Loucy (cell line): ENCODE data around the gene BRWD1.

Experiments used
- H2AFZ ChIP-seq: fragments of 200-600 bp; sonication (generic); 2 replicates; pipeline ENCODE4 v1.6.0; 2016; ENCODE audit warnings: antibody characterized with exemption, mild to moderate bottlenecking, low read length, moderate library complexity
- H3F3A ChIP-seq: fragments of 200-600 bp; 2 replicates; pipeline ENCODE4 v1.6.0; 2016; ENCODE audit warnings: antibody characterized with exemption, low read depth, mild to moderate bottlenecking
- H3K27me3 ChIP-seq: fragments of 200-600 bp; sonication (generic); 2 replicates; pipeline ENCODE4 v1.6.1; 2014; ENCODE audit warnings: low read length, mild to moderate bottlenecking; ENCODE audit not compliant: insufficient read depth, poor library complexity, severe bottlenecking
- H3K36me3 ChIP-seq: fragments of 200-600 bp; sonication (generic); 2 replicates; pipeline ENCODE4 v1.6.1; 2016; ENCODE audit warnings: low read length; ENCODE audit not compliant: insufficient read depth
- H3K4me1 ChIP-seq: fragments of 200-600 bp; sonication (generic); 2 replicates; pipeline ENCODE4 v1.5.1; 2014; ENCODE audit warnings: low read length, mild to moderate bottlenecking; ENCODE audit not compliant: insufficient read depth, poor library complexity, severe bottlenecking
- H3K4me2 ChIP-seq: fragments of 200-600 bp; sonication (generic); 2 replicates; pipeline ENCODE4 v1.6.0; 2014; ENCODE audit warnings: antibody characterized with exemption, low read length, low read depth, mild to moderate bottlenecking; ENCODE audit not compliant: poor library complexity, severe bottlenecking
- H3K4me3 ChIP-seq: fragments of 200-600 bp; sonication (generic); 2 replicates; pipeline ENCODE4 v1.5.1; 2014; ENCODE audit warnings: low read length, mild to moderate bottlenecking, mixed read lengths; ENCODE audit not compliant: poor library complexity, severe bottlenecking
- H3K79me2 ChIP-seq: fragments of 200-600 bp; sonication (generic); 2 replicates; pipeline ENCODE4 v1.6.1; 2014; ENCODE audit warnings: low read length; ENCODE audit not compliant: insufficient read depth
- H3K9ac ChIP-seq: fragments of 200-600 bp; sonication (generic); 2 replicates; pipeline ENCODE4 v1.6.0; 2014; ENCODE audit warnings: mild to moderate bottlenecking, low read depth, low read length, moderate library complexity; ENCODE audit not compliant: poor library complexity, severe bottlenecking
- H3K9me2 ChIP-seq: fragments of 200-600 bp; sonication (generic); replicated peaks from 2 replicates; pipeline ENCODE4 v1.6.1; 2016; ENCODE audit warnings: low read depth, low read length, mixed read lengths
- H3K9me3 ChIP-seq: fragments of 200-600 bp; sonication (generic); 2 replicates; pipeline ENCODE4 v1.6.1; 2014; ENCODE audit warnings: mild to moderate bottlenecking, antibody characterized with exemption, low read length, low read depth; ENCODE audit not compliant: insufficient read depth
- H4K20me1 ChIP-seq: fragments of 200-600 bp; sonication (generic); 2 replicates; pipeline ENCODE4 v1.6.0; 2014; ENCODE audit warnings: antibody characterized with exemption, low read length, mild to moderate bottlenecking; ENCODE audit not compliant: insufficient read depth, poor library complexity, severe bottlenecking
- CTCF ChIP-seq: fragments of 200-600 bp; sonication (generic); conservative IDR thresholded peaks from 2 replicates; pipeline ENCODE4 v1.5.1; 2014; ENCODE audit warnings: mild to moderate bottlenecking, antibody characterized with exemption, low read length
- EZH2phosphoT487 ChIP-seq: fragments of 200-600 bp; IDR thresholded peaks from 2 replicates; pipeline ENCODE4 v1.6.1; 2018; ENCODE audit warnings: antibody characterized with exemption, mild to moderate bottlenecking, moderate library complexity, borderline replicate concordance

BRWD1 gene

GRCh38 chr21:39269620-39270019 lies 43.8 kb downstream of the BRWD1 start:
- no peak overlapping the region for H2AFZ ChIP-seq
- H3K4me2 ChIP-seq = no peak overlapping the region
- peaks cover 75% of the 10 kb centered on the region; the same call in 1 of the 2 replicates for H3K36me3 ChIP-seq
- no peaks in the 10 kb centered on the region for H3K9me2 ChIP-seq
- no peaks in the 10 kb centered on the region for H3K27me3 ChIP-seq
- H4K20me1 ChIP-seq = no peaks in the 10 kb centered on the region
- H3K79me2 ChIP-seq = no peaks in the 10 kb centered on the region
- no peaks in the 10 kb centered on the region for H3K4me1 ChIP-seq
- no peaks in the 10 kb centered on the region for H3F3A ChIP-seq
- no peak overlapping the region for H3K9ac ChIP-seq
- no peak overlapping the region for H3K4me3 ChIP-seq
- H3K9me3 ChIP-seq = no peaks in the 10 kb centered on the region
- TF ChIP-seq CTCF (no peak), EZH2phosphoT487 (no peak)

- Histone ChIP-seq H3K27me3 (no peaks in the 10 kb centered on the region), H3K79me2 (0 out of 2 replicates have a peak, but pooled peaks cover 3% of the 10 kb centered on the region), H3K9me3 (no peaks in the 10 kb centered on the region), H3K4me1 (no peaks in the 10 kb centered on the region), H3K9me2 (no peaks in the 10 kb centered on the region), H3F3A (no peaks in the 10 kb centered on the region), H3K4me3 (no peak overlapping the region), H3K4me2 (no peak overlapping the region), H3K36me3 (peaks cover 85% of the 10 kb centered on the region), H4K20me1 (no peaks in the 10 kb centered on the region), H3K9ac (no peak overlapping the region), H2AFZ (no peak overlapping the region)
- TF ChIP-seq CTCF (no peak), EZH2phosphoT487 (no peak)
Measured at GRCh38 chr21:39265603-39266002, 47.8 kb downstream of the BRWD1 start.

- H4K20me1 ChIP-seq = peaks cover 3% of the 10 kb centered on the region
- H3K79me2 ChIP-seq = 0 out of 2 replicates have a peak, but pooled peaks cover 4% of the 10 kb centered on the region
- no peak overlapping the region for H2AFZ ChIP-seq
- no peak for TF ChIP-seq CTCF
- TF ChIP-seq EZH2phosphoT487 = no peak
- no peak overlapping the region for H3K9ac ChIP-seq
- H3K4me1 ChIP-seq = no peaks in the 10 kb centered on the region
- H3K9me3 ChIP-seq = no peaks in the 10 kb centered on the region
- H3K4me3 ChIP-seq = no peak overlapping the region
- H3F3A ChIP-seq = no peaks in the 10 kb centered on the region
- H3K4me2 ChIP-seq = no peak overlapping the region
- H3K36me3 ChIP-seq = peaks cover 81% of the 10 kb centered on the region
- no peaks in the 10 kb centered on the region for H3K9me2 ChIP-seq
- no peaks in the 10 kb centered on the region for H3K27me3 ChIP-seq
Measured at GRCh38 chr21:39263372-39263771, 50.1 kb downstream of the BRWD1 start.
